Measurements from ENCODE around the gene DLX3. TPM values are rescaled to one million over a fixed set of nuclear protein-coding genes. Genes with fewer than 3 reads are reported as not detected.

The DLX3 gene
- total and polyA plus RNA-seq, 2 of the 8 experiments (the other 6 are each of a cell fraction or from before 2014, with no cell fraction given) = 0.15 to 0.20 TPM

DNA sequence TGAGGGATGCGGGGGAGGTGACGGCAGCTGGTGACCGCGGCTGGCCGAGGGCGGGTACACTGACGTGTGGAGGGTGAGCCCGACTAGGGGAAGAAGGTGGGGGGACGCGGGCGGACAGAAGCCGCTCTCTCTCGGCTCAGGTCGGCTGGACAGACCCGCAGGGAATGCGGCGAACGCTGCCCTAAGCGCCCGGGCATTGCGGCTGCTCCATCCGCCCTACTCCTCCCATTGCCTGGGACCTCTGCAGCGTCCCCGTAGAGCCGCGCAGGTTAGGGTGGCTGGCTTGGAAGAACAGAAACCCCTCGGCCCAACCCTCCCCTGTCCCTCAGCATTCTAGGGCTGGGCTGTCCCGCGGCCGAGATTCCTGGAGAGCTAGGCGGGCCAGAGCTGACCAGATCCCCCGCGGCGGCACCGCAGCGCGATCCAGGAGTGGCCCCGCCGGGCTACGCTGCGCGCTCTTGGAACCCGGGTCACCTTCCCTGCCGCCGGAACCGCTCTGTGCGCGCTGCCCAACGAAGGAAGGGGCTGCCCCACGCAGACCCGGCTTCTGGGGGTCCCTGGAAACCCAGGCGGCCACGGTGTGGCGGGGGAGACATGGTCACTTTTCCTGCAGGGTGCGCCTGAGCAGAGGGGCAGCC, 23.1 kb downstream of the DLX3 start:
- Histone ChIP-seq H3K27me3 (replicated peaks in 1 of 4; ENCODE audit: control insufficient read depth in 3 of 4, extremely low read depth in 1 of 4, insufficient read depth in 3 of 4, low read length in 3 of 4) (peaks cover 75 to 96% (median 94%) of the 10 kb centered on the region in 4 experiments), H3K4me2 (ENCODE audit: insufficient read depth in 1 of 2, low read depth in 2 of 2, low read length in 2 of 2) (peak overlapping the region; percentile 60 to 71), H3K4me1 (replicated peaks in 1 of 4; ENCODE audit: control insufficient read depth in 3 of 4, insufficient read depth in 4 of 4, low read length in 3 of 4) (peaks cover 0 to 38% (median 29%) of the 10 kb centered on the region in 4 experiments; a peak in 6 of 7 replicates), H2AFZ (ENCODE audit: low read length) (no peak overlapping the region), H4K5ac (ENCODE audit: insufficient read length, low read depth, low read length) (no peak overlapping the region), H3K14ac (ENCODE audit: insufficient read length) (no peak overlapping the region), H2BK15ac (ENCODE audit: low read length) (no peak overlapping the region), H3K36me3 (ENCODE audit: control insufficient read depth in 2 of 4, insufficient read depth in 4 of 4, low read length in 3 of 4) (peaks cover 0 to 8% (median 0%) of the 10 kb centered on the region in 4 experiments; a peak in 2 of 8 replicates), H4K20me1 (replicated peaks in 1 of 2; ENCODE audit: control insufficient read depth in 1 of 2, insufficient read depth in 2 of 2, low read length in 2 of 2) (peaks cover 17 to 23% of the 10 kb centered on the region in 2 experiments), H3K9ac (replicated peaks in 1 of 4; ENCODE audit: extremely low read depth in 1 of 4, low read depth in 3 of 4, low read length in 3 of 4) (no peak overlapping the region), H3K23me2 (ENCODE audit: low read depth, low read length) (peaks cover 14% of the 10 kb centered on the region), H3K79me2 (ENCODE audit: control insufficient read depth in 1 of 2, insufficient read depth in 2 of 2, low read length in 2 of 2) (no peaks in the 10 kb centered on the region), H2AK5ac (ENCODE audit: low read depth, low read length) (no peak overlapping the region), H3K4ac (replicated peaks; ENCODE audit: insufficient read length, low read depth, low read length) (no peak overlapping the region), H3K9me3 (ENCODE audit: insufficient read depth in 2 of 2, low read depth in 1 of 2, low read length in 1 of 2) (no peaks in the 10 kb centered on the region; a peak in 1 of 4 replicates), H3K18ac (ENCODE audit: extremely low read depth, low read length) (0 out of 2 replicates have a peak overlapping the region, but pooled peaks have one; percentile 22), H4K91ac (replicated peaks; ENCODE audit: insufficient read length, low read length) (no peak overlapping the region), H3K79me1 (ENCODE audit: low read depth, low read length) (no peaks in the 10 kb centered on the region), H2BK20ac (ENCODE audit: low read length) (no peak overlapping the region), H4K8ac (ENCODE audit: extremely low read depth, insufficient read depth, low read length) (peak overlapping the region; percentile 63; the same call in 1 of the 2 replicates), H3K23ac (ENCODE audit: insufficient read length) (no peak overlapping the region), H2BK5ac (ENCODE audit: low read depth, low read length) (no peak overlapping the region), H3K27ac (ENCODE audit: low read depth, low read length) (no peak overlapping the region), H3K4me3 (ENCODE audit: extremely low read depth in 1 of 4, insufficient read depth in 2 of 4, low read depth in 3 of 4, low read length in 4 of 4) (peak overlapping the region in 3 of 4 experiments; percentile 5 to 46 (median 14); a peak in 4 of 8 replicates), H2BK12ac (ENCODE audit: low read depth, low read length) (0 out of 2 replicates have a peak overlapping the region, but pooled peaks have one; percentile 44), H3K56ac (replicated peaks; ENCODE audit: insufficient read length, low read depth, low read length) (no peak overlapping the region), H2BK120ac (replicated peaks; ENCODE audit: low read depth, low read length) (no peak overlapping the region)
- FAIRE-seq (no peak), DNase-seq (ENCODE audit: low read depth in 1 of 2, low spot score in 2 of 2) (no peak)
- TF ChIP-seq CHD1 (IDR thresholded peaks at IDR 0.05; ENCODE audit: low read depth, low read length) = no peak
- no peak for TF ChIP-seq MAX (IDR thresholded peaks at IDR 0.05)
- no peak for TF ChIP-seq POLR2AphosphoS5 (IDR thresholded peaks at IDR 0.05; ENCODE audit: low read depth, low read length)
- TF ChIP-seq YY1 (IDR thresholded peaks at IDR 0.05; ENCODE audit: low read depth, low read length) = no peak
- TF ChIP-seq, protein P1, sequence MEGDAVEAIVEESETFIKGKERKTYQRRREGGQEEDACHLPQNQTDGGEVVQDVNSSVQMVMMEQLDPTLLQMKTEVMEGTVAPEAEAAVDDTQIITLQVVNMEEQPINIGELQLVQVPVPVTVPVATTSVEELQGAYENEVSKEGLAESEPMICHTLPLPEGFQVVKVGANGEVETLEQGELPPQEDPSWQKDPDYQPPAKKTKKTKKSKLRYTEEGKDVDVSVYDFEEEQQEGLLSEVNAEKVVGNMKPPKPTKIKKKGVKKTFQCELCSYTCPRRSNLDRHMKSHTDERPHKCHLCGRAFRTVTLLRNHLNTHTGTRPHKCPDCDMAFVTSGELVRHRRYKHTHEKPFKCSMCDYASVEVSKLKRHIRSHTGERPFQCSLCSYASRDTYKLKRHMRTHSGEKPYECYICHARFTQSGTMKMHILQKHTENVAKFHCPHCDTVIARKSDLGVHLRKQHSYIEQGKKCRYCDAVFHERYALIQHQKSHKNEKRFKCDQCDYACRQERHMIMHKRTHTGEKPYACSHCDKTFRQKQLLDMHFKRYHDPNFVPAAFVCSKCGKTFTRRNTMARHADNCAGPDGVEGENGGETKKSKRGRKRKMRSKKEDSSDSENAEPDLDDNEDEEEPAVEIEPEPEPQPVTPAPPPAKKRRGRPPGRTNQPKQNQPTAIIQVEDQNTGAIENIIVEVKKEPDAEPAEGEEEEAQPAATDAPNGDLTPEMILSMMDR (IDR thresholded peaks at IDR 0.05; ENCODE audit: control extremely low read depth in 1 of 3, insufficient read depth in 1 of 3, low read depth in 1 of 3, low read length in 3 of 3) = no peak
- no peak for TF ChIP-seq SP1 (IDR thresholded peaks at IDR 0.05; ENCODE audit: low read depth, low read length)
- TF ChIP-seq RNF2 (IDR thresholded peaks at IDR 0.05; ENCODE audit: borderline replicate concordance, low read depth, low read length, missing control alignments, poor library complexity, severe bottlenecking) = peak; percentile 25
- peak; percentile 38; the same call in 1 of the 2 replicates for TF ChIP-seq GABPA (IDR thresholded peaks at IDR 0.05; ENCODE audit: borderline replicate concordance, insufficient read depth, low read length)
- peak; percentile 57 for TF ChIP-seq SUZ12 (IDR thresholded peaks at IDR 0.05; ENCODE audit: low read length)
- 4% methylated on average over 39 of the region's 55 CpGs; no CpG with 5 or more reads in 1 of the 2 experiments for WGBS, 2 experiments (ENCODE audit: extremely low coverage in 1 of 2, insufficient coverage in 1 of 2, insufficient read length in 1 of 2, insufficient replicate concordance in 2 of 2, low coverage in 1 of 2, low lambda C conversion rate in 2 of 2, missing lambda C conversion rate in 1 of 2)
- POLR2A ChIA-PET (ENCODE audit: partially characterized antibody) = interaction anchor here (0.8 kb wide), 1 partner anchor 9 kb away, joined by 4 read pairs; no protein-coding TSS in a partner anchor
- CTCF ChIA-PET (ENCODE audit: partially characterized antibody) = interaction anchor here (1.3 to 15.2 kb wide), 11 partner anchors 16 to 111 kb away, joined by 3 to 398 read pairs (median 10); partner anchors contain the start of gene DLX3
